K562 (cell line): ENCODE measurements around the gene LRMDA.

Experiments
- ATF4 ChIP-seq: fragments of 450-650 bp; formaldehyde crosslinking; IDR thresholded peaks from 2 replicates; pipeline ENCODE4 v1.4.0; 2022; ENCODE audit warnings: mild to moderate bottlenecking, moderate library complexity
- CBX5 ChIP-seq: IDR thresholded peaks from 2 replicates; pipeline ENCODE4 v1.6.1; 2014; ENCODE audit warnings: low read depth, borderline replicate concordance
- E2F4 ChIP-seq: sonication (generic); formaldehyde crosslinking; IDR thresholded peaks from 2 replicates; pipeline ENCODE4 v1.8.0; 2022; ENCODE audit warnings: mild to moderate bottlenecking, low read depth, missing genetic modification reagents
- EP300 ChIP-seq: IDR thresholded peaks from 2 replicates; pipeline ENCODE4 v1.6.1; 2012; ENCODE audit warnings: low read length, improper control_type of control experiment
- EZH2 ChIP-seq: IDR thresholded peaks from 2 replicates; pipeline ENCODE4 v1.6.1; 2012; ENCODE audit warnings: low read depth, mild to moderate bottlenecking, inconsistent platforms, low read length, borderline replicate concordance
- NBN ChIP-seq: fragments of 450-650 bp; IDR thresholded peaks from 2 replicates; pipeline ENCODE4 v1.6.1; 2016; ENCODE audit warnings: low read depth, mild to moderate bottlenecking
- PKNOX1 ChIP-seq: fragments of 450-650 bp; IDR thresholded peaks from 2 replicates; pipeline ENCODE4 v1.6.1; 2016
- ZBTB40 ChIP-seq, 2 experiments: fragments of 450-650 bp in 1 of 2; sonication (generic) in 1 of 2; formaldehyde crosslinking in 1 of 2; IDR thresholded peaks; 2 replicates each; pipeline versions ENCODE4 v1.7.1 to v1.9.0; 2016 to 2022; ENCODE audit warnings: inconsistent platforms in 1 of 2, mild to moderate bottlenecking in 1 of 2, missing genetic modification reagents in 1 of 2
- ZNF764 ChIP-seq: fragments of 250-450 bp; sonication (Bioruptor Pico); IDR thresholded peaks from 2 replicates; pipeline ENCODE4 v1.4.0; 2020; ENCODE audit warnings: low read depth, mild to moderate bottlenecking, moderate library complexity

- TF ChIP-seq EP300 (no peak), PKNOX1 (no peak), ZNF764 (CRISPR knock-in tag) (no peak), EZH2 (no peak), CBX5 (no peak), E2F4 (CRISPR knock-in tag) (no peak), ZBTB40 (IDR thresholded peaks at IDR 0.05) (no peak), ZBTB40 (CRISPR knock-in tag; IDR thresholded peaks at IDR 0.05) (no peak), ATF4 (CRISPR knock-in tag) (no peak), NBN (no peak)
These were observed 1059.8 kb downstream of the LRMDA start for GRCh38 chr10:76491216-76491615.
